Loucy (cell line): ENCODE data around the gene SLC17A5.

ENCODE experiments used
- EZH2phosphoT487 ChIP-seq: fragments of 200-600 bp; IDR thresholded peaks from 2 replicates; pipeline ENCODE4 v1.6.1; 2018; ENCODE audit warnings: antibody characterized with exemption, mild to moderate bottlenecking, moderate library complexity, borderline replicate concordance
- TF ChIP-seq, protein P1 (sequence below): fragments of 200-600 bp; sonication (generic); conservative IDR thresholded peaks from 2 replicates; pipeline ENCODE4 v1.5.1; 2014; ENCODE audit warnings: mild to moderate bottlenecking, antibody characterized with exemption, low read length

DNA sequence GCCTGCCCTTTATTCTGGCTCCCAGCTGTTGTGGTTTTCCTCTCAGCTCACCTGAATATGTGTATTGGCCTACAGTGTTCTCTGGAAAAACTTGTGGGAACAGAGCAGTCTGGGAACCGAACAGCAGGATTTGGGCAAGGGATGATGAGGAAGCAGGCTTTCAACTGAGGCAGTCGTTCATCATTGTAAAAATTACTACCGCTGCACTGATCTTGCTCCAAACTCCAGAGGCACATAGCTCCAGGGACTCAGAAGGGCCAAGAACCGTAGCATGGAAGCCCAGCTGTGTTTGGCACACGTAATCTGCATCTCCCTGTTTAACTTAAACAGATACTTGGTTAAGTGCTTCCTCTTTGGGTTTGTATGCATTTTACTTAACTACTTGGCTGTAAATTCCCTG is 84.7 kb downstream of the SLC17A5 start:
- TF ChIP-seq, protein P1, sequence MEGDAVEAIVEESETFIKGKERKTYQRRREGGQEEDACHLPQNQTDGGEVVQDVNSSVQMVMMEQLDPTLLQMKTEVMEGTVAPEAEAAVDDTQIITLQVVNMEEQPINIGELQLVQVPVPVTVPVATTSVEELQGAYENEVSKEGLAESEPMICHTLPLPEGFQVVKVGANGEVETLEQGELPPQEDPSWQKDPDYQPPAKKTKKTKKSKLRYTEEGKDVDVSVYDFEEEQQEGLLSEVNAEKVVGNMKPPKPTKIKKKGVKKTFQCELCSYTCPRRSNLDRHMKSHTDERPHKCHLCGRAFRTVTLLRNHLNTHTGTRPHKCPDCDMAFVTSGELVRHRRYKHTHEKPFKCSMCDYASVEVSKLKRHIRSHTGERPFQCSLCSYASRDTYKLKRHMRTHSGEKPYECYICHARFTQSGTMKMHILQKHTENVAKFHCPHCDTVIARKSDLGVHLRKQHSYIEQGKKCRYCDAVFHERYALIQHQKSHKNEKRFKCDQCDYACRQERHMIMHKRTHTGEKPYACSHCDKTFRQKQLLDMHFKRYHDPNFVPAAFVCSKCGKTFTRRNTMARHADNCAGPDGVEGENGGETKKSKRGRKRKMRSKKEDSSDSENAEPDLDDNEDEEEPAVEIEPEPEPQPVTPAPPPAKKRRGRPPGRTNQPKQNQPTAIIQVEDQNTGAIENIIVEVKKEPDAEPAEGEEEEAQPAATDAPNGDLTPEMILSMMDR: no peak
- no peak for TF ChIP-seq EZH2phosphoT487
